Cerebellar nuclear complex (tissue), 1 donor: Measurements from ENCODE around the gene PGAM2.

ENCODE experiments used
- DNase-seq, 2 experiments: peaks; one replicate each; lab custom pipeline; 2025; lab: John Stamatoyannopoulos, UW

The PGAM2 gene

GRCh38 chr7:44085546-44085945 lies 20.2 kb upstream of the PGAM2 start:
- DNase-seq, result no peak

- no peak for DNase-seq
Measured at GRCh38 chr7:44084701-44085100, 19.3 kb upstream of the PGAM2 start.

GRCh38 chr7:44083796-44084195 lies 18.4 kb upstream of the PGAM2 start:
- no peak for DNase-seq

- peak; percentile 98 to 99 for DNase-seq
Measured at GRCh38 chr7:44082541-44083207, 17.3 kb upstream of the PGAM2 start.

- no peak for DNase-seq
Measured at GRCh38 chr7:44081266-44081748, 15.9 kb upstream of the PGAM2 start.

- DNase-seq, result no peak
Measured at GRCh38 chr7:44080686-44081265, 15.4 kb upstream of the PGAM2 start.

GRCh38 chr7:44080118-44080517 lies 14.8 kb upstream of the PGAM2 start:
- DNase-seq, result no peak

GRCh38 chr7:44079331-44080021 lies 14.1 kb upstream of the PGAM2 start:
- DNase-seq, result no peak

GRCh38 chr7:44078521-44078920 lies 13.2 kb upstream of the PGAM2 start:
- no peak for DNase-seq

GRCh38 chr7:44077681-44078091 lies 12.3 kb upstream of the PGAM2 start:
- no peak for DNase-seq

GRCh38 chr7:44077061-44077460 lies 11.7 kb upstream of the PGAM2 start:
- no peak for DNase-seq

GRCh38 chr7:44076101-44076895 lies 10.9 kb upstream of the PGAM2 start:
- DNase-seq, result no peak

GRCh38 chr7:44075296-44076075 lies 10.1 kb upstream of the PGAM2 start:
- no peak for DNase-seq

GRCh38 chr7:44074349-44074695 lies 9.0 kb upstream of the PGAM2 start:
- no peak for DNase-seq

- no peak for DNase-seq
Measured at GRCh38 chr7:44073664-44074348, 8.4 kb upstream of the PGAM2 start.

- DNase-seq, result no peak
Measured at GRCh38 chr7:44072364-44073231, 7.2 kb upstream of the PGAM2 start.

- DNase-seq, result no peak
Measured at GRCh38 chr7:44071726-44072363, 6.5 kb upstream of the PGAM2 start.

GRCh38 chr7:44068054-44068453 lies 2.7 kb upstream of the PGAM2 start:
- DNase-seq, result no peak

GRCh38 chr7:44067064-44067951 lies 1.9 kb upstream of the PGAM2 start:
- DNase-seq, result no peak
